SU-DHL-6 (cell line): ENCODE data around the gene USP24.

ENCODE experiments used
- H2AFZ ChIP-seq: fragments of 200-600 bp; sonication (generic); 2 replicates; pipeline ENCODE4 v1.6.1; 2014; ENCODE audit warnings: low read depth, mild to moderate bottlenecking, moderate library complexity, mixed read lengths, antibody characterized with exemption, low read length; ENCODE audit not compliant: severe bottlenecking
- H3F3A ChIP-seq: fragments of 200-600 bp; shearing (Covaris generic); 2 replicates; pipeline ENCODE4 v1.6.0; 2016; ENCODE audit warnings: antibody characterized with exemption, mild to moderate bottlenecking; ENCODE audit not compliant: insufficient read depth
- H3K27ac ChIP-seq: fragments of 200-600 bp; sonication (generic); 2 replicates; pipeline ENCODE4 v1.5.1; 2016; ENCODE audit warnings: low read depth, mild to moderate bottlenecking, low read length, moderate library complexity, mixed read lengths
- H3K27me3 ChIP-seq: fragments of 200-600 bp; sonication (generic), shearing (Covaris generic); 2 replicates; pipeline ENCODE4 v1.6.0; 2014; ENCODE audit warnings: mild to moderate bottlenecking, low read length
- H3K36me3 ChIP-seq: fragments of 200-600 bp; sonication (generic); 2 replicates; pipeline ENCODE4 v1.6.1; 2014; ENCODE audit warnings: mild to moderate bottlenecking, low read length, mixed read lengths
- H3K4me2 ChIP-seq: fragments of 300-600, 200-600 bp; shearing (Covaris generic), sonication (generic); 2 replicates; pipeline ENCODE4 v1.6.0; 2014; ENCODE audit warnings: low read length, low read depth, mild to moderate bottlenecking; ENCODE audit not compliant: poor library complexity, severe bottlenecking
- H3K4me3 ChIP-seq: fragments of 200-600 bp; sonication (generic); 2 replicates; pipeline ENCODE4 v1.5.1; 2014; ENCODE audit warnings: antibody characterized with exemption, low read length, mild to moderate bottlenecking, mixed read lengths; ENCODE audit not compliant: insufficient read depth, poor library complexity, severe bottlenecking
- H3K79me2 ChIP-seq: fragments of 200-600 bp; sonication (generic); 2 replicates; pipeline ENCODE4 v1.6.1; 2014; ENCODE audit warnings: mild to moderate bottlenecking, low read length, moderate library complexity; ENCODE audit not compliant: insufficient read depth
- H3K9ac ChIP-seq: fragments of 200-600 bp; sonication (generic); 2 replicates; pipeline ENCODE4 v1.7.0; 2014; ENCODE audit warnings: mild to moderate bottlenecking, low read length
- H3K9me2 ChIP-seq: fragments of 200-600 bp; sonication (generic); replicated peaks from 2 replicates; pipeline ENCODE4 v1.6.1; 2014; ENCODE audit warnings: low read length; ENCODE audit not compliant: insufficient read depth
- H3K9me3 ChIP-seq: fragments of 200-600 bp; sonication (generic); 2 replicates; pipeline ENCODE4 v1.6.1; 2014; ENCODE audit warnings: low read length, mixed read lengths; ENCODE audit not compliant: insufficient read depth
- H4K20me1 ChIP-seq: fragments of 200-600 bp; sonication (generic); 2 replicates; pipeline ENCODE4 v1.6.1; 2014; ENCODE audit warnings: low read depth, mild to moderate bottlenecking, antibody characterized with exemption, low read length, moderate library complexity, mixed read lengths
- CTCF ChIP-seq: fragments of 200-600 bp; sonication (generic); IDR thresholded peaks from one replicate; pipeline ENCODE4 v1.5.1; 2017; ENCODE audit warnings: antibody characterized with exemption, mild to moderate bottlenecking, low read length, moderate library complexity; ENCODE audit not compliant: insufficient read depth, poor library complexity, severe bottlenecking
- EZH2phosphoT487 ChIP-seq: fragments of 200-600 bp; sonication (generic), shearing (Covaris generic); conservative IDR thresholded peaks from 2 replicates; pipeline ENCODE4 v1.6.1; 2018; ENCODE audit warnings: mild to moderate bottlenecking, antibody characterized with exemption, low read length, moderate library complexity, mixed read lengths

The USP24 gene

DNA sequence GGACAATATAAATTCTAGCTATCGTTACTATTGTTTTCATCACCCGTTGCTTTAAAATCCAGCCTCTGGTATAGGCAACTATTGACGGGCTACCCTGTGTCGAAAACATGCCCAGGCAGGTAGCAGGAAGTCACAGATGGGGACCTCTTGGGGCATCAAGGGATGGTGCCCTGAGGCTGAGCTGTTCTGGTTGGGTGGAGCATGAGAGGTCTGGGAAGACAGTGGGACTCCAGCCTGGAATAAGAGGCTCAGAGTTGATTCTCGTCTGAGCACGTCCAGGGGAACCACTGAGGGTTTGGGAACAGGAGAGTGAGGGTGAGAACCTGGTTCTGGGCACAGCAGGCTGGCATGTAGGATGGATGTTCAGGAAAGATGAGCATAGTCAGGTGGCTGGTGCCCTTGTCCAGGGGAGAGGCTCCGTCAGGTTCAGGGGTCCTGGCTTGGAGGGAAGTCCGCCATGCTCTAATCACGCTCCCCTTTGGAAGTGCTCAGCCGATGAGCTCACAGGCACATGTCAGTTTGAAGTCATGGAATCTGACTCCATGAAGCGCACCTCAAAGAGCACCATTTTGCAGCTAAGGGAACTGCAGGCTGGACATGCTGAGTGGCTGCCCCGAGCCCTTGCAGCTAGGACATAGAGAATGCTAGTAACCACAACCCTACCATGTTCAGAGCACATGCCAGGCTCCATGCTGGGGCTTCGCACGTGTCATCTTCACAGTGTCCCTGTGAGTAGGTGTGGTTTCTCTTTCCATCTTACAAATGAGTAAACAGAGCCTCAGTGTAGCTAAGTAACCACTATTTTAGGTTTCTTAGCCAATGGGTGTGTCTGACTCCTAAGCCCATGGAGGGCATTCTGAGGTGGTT, 154.8 kb downstream of the USP24 start:
- H3K27ac ChIP-seq, result no peak overlapping the region
- H3K79me2 ChIP-seq, result no peaks in the 10 kb centered on the region
- no peaks in the 10 kb centered on the region for H3K36me3 ChIP-seq

DNA sequence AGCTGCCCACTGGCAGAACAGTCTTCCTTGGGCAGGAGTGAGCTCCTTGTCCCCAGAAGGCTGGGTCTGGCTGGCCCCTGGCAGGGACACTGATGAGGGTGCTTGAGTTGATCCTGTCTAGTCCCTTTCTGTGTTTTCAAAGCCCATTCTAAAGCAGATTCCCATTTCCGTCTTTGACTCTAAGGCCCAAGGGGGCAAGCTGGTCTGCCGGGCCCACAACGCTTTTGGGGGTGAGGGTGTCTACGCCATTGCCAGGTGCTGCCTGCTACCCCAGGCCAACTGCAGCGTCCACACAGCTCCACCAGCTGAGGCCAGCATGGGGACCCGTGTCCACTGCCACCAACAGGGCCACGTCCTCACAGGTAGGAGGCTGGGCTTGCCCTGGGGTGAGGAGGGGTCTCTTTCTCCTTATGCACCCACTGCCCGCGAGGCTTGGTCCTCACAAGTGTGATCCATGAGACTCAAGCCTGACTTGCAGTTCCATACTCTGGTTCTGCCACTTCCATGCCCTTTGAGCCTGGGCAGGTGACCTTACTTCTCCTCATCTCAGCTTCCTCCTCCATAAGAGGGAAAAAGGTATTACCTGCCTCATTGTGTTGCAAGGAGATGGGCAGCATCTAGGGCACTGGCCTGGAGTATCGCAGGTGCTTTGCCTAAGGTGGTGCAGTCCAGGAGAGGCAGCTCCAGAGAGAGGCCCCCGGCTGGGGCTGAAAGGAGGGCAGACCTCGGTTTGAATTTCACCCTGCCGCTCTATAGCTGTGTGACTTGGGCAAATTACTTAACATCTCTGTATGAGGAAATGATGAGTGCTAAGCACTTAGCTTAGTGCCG, 155.6 kb downstream of the USP24 start:
- no peak overlapping the region for H3K4me2 ChIP-seq
- no peak overlapping the region for H3K9ac ChIP-seq
- H3K27me3 ChIP-seq, result no peaks in the 10 kb centered on the region
- no peak overlapping the region for H2AFZ ChIP-seq
- no peaks in the 10 kb centered on the region for H3K9me3 ChIP-seq
- TF ChIP-seq EZH2phosphoT487 (no peak), CTCF (no peak)
- H3K36me3 ChIP-seq, result no peaks in the 10 kb centered on the region
- H3K4me3 ChIP-seq, result no peak overlapping the region
- H4K20me1 ChIP-seq, result no peaks in the 10 kb centered on the region
- no peaks in the 10 kb centered on the region for H3K79me2 ChIP-seq
- H3F3A ChIP-seq, result no peaks in the 10 kb centered on the region
- H3K9me2 ChIP-seq, result no peaks in the 10 kb centered on the region
- H3K27ac ChIP-seq, result no peak overlapping the region

More for the DNA sequence above, 154.8 kb downstream of the USP24 start:
- H3K9ac ChIP-seq, result no peak overlapping the region
- no peaks in the 10 kb centered on the region for H3F3A ChIP-seq
- H3K4me2 ChIP-seq, result no peak overlapping the region
- H3K27me3 ChIP-seq, result no peaks in the 10 kb centered on the region
- H3K9me3 ChIP-seq, result no peaks in the 10 kb centered on the region
- no peak overlapping the region for H3K4me3 ChIP-seq
- H2AFZ ChIP-seq, result no peak overlapping the region
- H4K20me1 ChIP-seq, result no peaks in the 10 kb centered on the region
- H3K9me2 ChIP-seq, result no peaks in the 10 kb centered on the region
- TF ChIP-seq EZH2phosphoT487, result no peak
- no peak for TF ChIP-seq CTCF

GRCh38 chr1:55057956-55058298, 157.2 kb downstream of the USP24 start:
- Histone ChIP-seq H3K79me2 (no peaks in the 10 kb centered on the region), H3K9me3 (no peaks in the 10 kb centered on the region), H4K20me1 (no peaks in the 10 kb centered on the region), H3K36me3 (no peaks in the 10 kb centered on the region), H3K27ac (no peak overlapping the region), H3K4me2 (no peak overlapping the region), H3K27me3 (no peaks in the 10 kb centered on the region), H2AFZ (no peak overlapping the region), H3F3A (no peaks in the 10 kb centered on the region), H3K9me2 (no peaks in the 10 kb centered on the region), H3K9ac (no peak overlapping the region), H3K4me3 (no peak overlapping the region)
- TF ChIP-seq EZH2phosphoT487 (no peak), CTCF (no peak)
